ENCODE results near the gene CASS4.

CASS4 gene

DNA sequence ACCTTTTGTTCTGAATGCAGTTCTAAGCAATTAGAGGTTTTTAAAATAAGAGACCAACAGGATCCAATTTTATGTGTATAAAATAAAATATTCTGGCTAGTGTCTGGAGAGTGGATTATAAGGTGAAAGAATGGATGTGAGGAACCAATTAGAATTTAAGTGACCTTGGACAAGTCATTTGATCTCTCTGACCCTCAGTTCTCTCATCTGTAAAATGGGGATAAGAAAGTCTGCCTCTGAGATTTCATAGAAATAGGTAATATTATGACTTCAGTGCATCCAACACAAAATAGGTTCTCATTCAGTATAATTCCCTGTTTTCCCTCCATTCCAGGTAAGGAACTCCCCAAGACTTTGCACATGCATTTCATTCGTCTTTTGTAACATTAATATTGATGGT, 18.9 kb downstream of the CASS4 start:
- Histone ChIP-seq H3K4me1 (no peaks in the 10 kb centered on the region), H3K4me3 (ENCODE audit: low read depth, low read length) (no peak overlapping the region), H3K36me3 (no peaks in the 10 kb centered on the region), H3K27me3 (0 out of 2 replicates have a peak, but pooled peaks cover 4% of the 10 kb centered on the region), H3K9me3 (no peaks in the 10 kb centered on the region; the same call in 1 of the 2 replicates)
- TF ChIP-seq, protein P1, sequence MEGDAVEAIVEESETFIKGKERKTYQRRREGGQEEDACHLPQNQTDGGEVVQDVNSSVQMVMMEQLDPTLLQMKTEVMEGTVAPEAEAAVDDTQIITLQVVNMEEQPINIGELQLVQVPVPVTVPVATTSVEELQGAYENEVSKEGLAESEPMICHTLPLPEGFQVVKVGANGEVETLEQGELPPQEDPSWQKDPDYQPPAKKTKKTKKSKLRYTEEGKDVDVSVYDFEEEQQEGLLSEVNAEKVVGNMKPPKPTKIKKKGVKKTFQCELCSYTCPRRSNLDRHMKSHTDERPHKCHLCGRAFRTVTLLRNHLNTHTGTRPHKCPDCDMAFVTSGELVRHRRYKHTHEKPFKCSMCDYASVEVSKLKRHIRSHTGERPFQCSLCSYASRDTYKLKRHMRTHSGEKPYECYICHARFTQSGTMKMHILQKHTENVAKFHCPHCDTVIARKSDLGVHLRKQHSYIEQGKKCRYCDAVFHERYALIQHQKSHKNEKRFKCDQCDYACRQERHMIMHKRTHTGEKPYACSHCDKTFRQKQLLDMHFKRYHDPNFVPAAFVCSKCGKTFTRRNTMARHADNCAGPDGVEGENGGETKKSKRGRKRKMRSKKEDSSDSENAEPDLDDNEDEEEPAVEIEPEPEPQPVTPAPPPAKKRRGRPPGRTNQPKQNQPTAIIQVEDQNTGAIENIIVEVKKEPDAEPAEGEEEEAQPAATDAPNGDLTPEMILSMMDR (IDR thresholded peaks at IDR 0.05; ENCODE audit: low read depth, low read length) = no peak
- DNase-seq = no peak

DNA sequence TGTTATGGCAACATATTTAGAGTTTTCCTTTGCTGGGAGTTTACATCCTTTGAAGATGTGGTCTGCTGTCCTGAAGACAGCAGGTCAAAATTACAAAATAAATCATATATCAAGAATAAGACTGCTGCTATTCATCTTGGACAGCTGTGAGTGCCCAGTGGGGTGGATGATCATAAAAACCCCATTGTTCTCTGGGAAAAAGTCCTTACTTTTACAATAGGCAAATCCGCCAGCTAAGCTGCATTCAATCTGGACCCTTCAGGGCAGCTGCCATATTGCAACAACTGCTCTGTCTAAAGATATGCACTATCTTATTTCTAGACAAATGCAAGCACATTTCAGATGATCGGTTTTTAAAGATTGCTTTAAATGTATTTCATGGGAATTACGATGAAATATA, 19.4 kb downstream of the CASS4 start:
- H3K9me3 ChIP-seq = no peaks in the 10 kb centered on the region; the same call in 1 of the 2 replicates
- H3K27me3 ChIP-seq = 0 out of 2 replicates have a peak, but pooled peaks cover 4% of the 10 kb centered on the region
- TF ChIP-seq, protein P1 (IDR thresholded peaks at IDR 0.05; ENCODE audit: low read depth, low read length) = no peak
- H3K4me3 ChIP-seq (ENCODE audit: low read depth, low read length) = no peak overlapping the region
- no peaks in the 10 kb centered on the region for H3K36me3 ChIP-seq
- no peak for DNase-seq
- no peaks in the 10 kb centered on the region for H3K4me1 ChIP-seq

DNA sequence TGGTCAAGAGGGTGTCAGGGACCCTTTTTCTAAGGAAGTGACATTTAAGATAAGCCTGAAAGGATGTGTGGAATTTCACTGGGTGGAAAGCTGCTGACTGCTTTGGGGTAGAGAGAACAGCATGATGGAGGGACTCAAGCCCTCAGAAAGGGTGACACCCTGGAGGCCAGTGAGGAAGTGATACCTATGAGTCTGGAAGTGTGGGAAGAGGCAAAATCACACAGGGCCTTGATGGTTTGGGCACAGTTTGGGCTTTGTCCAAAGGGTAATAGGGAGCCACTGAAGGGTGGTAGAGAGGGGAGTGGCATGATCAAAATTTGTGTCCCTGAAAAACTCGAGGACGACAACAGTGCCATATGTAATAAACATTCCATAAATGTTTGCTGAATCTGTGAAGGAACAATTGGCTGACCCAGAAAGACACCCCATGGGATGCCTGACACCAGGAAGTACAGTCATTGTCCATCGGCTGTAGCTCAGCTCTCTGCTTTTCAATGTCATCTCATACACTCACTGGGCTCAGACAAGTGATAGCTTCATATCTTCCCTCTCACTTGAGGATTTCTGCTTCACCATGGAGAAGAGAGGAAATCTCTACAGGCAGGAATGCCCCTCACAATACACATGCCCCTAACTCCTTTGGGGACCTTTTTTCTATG, 21.3 kb downstream of the CASS4 start:
- Histone ChIP-seq H3K9me3 (no peaks in the 10 kb centered on the region; the same call in 1 of the 2 replicates), H3K4me1 (no peaks in the 10 kb centered on the region), H3K36me3 (no peaks in the 10 kb centered on the region), H3K4me3 (ENCODE audit: low read depth, low read length) (no peak overlapping the region), H3K27me3 (no peaks in the 10 kb centered on the region)
- TF ChIP-seq, protein P1 (IDR thresholded peaks at IDR 0.05; ENCODE audit: low read depth, low read length) = no peak
- no peak for DNase-seq

DNA sequence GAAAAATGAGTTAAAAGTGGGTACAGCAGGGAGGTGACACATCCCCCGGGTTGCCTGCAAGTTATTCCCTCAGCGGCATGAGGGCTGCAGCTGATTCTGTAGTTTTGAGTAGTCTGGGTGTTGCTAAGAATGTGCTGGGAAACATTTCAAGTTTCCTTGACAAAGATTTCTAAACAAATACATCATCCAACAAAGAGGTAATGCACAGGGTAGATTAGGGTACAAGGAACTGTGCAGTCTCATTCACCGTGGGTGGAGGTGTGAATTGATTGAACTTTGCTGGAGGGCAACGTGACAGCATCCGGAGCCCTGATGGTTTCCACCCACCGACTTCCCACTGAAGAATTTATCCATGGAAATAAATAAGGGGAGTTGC, 21.8 kb downstream of the CASS4 start:
- no peak overlapping the region for H3K4me3 ChIP-seq (ENCODE audit: low read depth, low read length)
- DNase-seq = no peak
- no peaks in the 10 kb centered on the region; the same call in 1 of the 2 replicates for H3K9me3 ChIP-seq
- no peaks in the 10 kb centered on the region for H3K36me3 ChIP-seq
- no peaks in the 10 kb centered on the region for H3K27me3 ChIP-seq
- TF ChIP-seq, protein P1 (IDR thresholded peaks at IDR 0.05; ENCODE audit: low read depth, low read length) = no peak
- no peaks in the 10 kb centered on the region for H3K4me1 ChIP-seq

DNA sequence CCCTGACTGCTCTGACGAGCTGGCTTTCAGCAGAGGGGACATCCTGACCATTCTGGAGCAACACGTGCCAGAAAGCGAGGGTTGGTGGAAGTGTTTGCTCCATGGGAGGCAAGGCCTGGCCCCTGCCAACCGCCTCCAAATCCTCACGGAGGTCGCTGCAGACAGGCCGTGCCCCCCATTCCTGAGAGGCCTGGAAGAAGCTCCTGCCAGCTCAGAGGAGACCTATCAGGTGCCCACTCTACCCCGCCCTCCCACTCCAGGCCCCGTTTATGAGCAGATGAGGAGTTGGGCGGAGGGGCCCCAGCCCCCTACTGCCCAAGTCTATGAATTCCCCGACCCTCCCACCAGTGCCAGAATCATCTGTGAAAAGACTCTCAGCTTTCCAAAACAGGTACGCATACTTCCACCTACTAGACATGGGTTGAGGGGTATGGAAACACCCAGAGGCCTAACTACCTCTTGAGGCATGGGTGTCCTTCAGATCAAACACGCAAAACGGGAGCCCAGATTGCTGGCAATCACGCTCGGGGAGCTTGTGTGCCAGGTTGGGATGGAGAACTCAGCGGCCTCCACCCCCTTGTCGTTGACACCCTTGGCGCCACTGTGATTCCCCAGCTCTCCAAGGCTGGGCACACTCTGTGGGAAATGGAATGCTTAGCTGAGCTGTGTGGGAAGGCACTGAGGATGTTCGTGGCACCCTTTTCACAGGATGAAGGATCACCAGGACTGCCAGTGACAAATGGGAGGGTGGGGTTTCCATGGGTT, 25.3 kb downstream of the CASS4 start:
- TF ChIP-seq, protein P1 (IDR thresholded peaks at IDR 0.05; ENCODE audit: low read depth, low read length) = no peak
- H3K36me3 ChIP-seq = no peaks in the 10 kb centered on the region
- H3K27me3 ChIP-seq = no peaks in the 10 kb centered on the region
- H3K4me1 ChIP-seq = no peaks in the 10 kb centered on the region
- no peak for DNase-seq
- no peak overlapping the region for H3K4me3 ChIP-seq (ENCODE audit: low read depth, low read length)
- H3K9me3 ChIP-seq = no peaks in the 10 kb centered on the region

DNA sequence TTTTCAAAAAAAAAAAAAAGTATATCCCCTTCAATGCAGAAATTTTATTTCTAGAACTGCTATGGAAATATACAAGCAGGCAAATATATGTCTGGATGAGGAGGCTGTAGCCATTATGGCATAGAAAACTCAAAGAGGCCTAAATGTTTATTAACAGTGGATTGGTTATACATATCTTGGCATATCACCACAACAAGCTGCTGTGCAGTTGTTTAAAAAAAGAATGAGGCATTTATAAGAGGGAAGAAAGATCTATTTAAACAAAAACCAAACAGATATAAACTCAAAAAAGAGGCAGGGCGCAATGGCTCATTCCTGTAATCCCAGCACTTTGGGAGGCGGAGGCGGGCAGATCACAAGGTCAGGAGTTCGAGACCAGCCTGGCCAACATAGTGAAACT, 26.2 kb downstream of the CASS4 start:
- H3K4me3 ChIP-seq (ENCODE audit: low read depth, low read length) = no peak overlapping the region
- H3K4me1 ChIP-seq = no peaks in the 10 kb centered on the region
- H3K27me3 ChIP-seq = no peaks in the 10 kb centered on the region
- no peaks in the 10 kb centered on the region for H3K9me3 ChIP-seq
- H3K36me3 ChIP-seq = no peaks in the 10 kb centered on the region
- no peak for DNase-seq
- TF ChIP-seq, protein P1 (IDR thresholded peaks at IDR 0.05; ENCODE audit: low read depth, low read length) = no peak
